HL-60/S4 (cell line): ENCODE measurements around the gene TMEM43.

ENCODE experiments used
- in situ Hi-C: fragments of 300-500 bp; cut with MboI; formaldehyde crosslinking; loops from 2 replicates; pipeline ENCODE4 v1.14.3; 2022; ENCODE audit warnings: low sequenced_read_pairs

Gene TMEM43

GRCh38 chr3:14137445-14137844 lies 12.6 kb downstream of the TMEM43 start:
- in situ Hi-C loops = no loop called here

DNA sequence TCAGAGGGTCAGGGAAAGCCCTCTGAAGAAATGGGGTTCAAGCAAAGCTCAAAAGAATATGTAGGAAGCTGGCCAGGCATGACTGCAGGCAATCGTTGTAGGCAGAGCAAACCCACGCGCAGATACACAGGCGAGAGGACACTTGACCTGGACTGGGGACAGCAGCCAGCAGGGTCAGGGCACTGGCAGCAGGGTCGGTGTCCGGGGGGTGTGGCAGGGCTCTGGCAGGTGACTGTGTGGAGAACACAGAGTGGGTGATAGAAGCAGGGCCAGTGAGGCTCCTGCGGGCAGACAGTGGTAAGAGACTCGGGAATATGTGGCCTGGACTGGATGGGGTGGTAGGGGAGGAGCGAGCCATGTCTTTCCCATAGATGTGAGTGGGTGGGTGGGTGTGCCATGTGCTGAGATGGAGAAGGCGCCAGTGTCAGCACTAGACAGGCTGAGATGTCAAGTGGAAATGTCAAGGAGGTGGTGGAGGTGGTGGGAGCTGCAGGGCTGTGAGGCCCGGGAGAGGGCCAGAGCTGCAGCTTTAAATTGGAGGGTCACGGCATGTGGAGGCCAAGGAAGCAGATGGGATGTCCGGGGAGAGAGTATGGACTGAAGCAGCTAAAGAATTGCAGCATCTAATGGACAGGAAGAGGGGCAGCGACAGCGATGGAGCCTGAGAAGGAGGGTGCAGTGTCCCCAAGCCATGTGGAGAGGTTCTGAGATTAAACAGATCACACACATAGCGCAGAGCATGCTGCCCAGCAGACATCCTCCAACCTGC lies 13.4 kb downstream of the TMEM43 start:
- in situ Hi-C loops = no loop called here

- in situ Hi-C loops = no loop called here
These were observed 14.2 kb downstream of the TMEM43 start for GRCh38 chr3:14138878-14139655.

GRCh38 chr3:14139771-14140170 lies 14.9 kb downstream of the TMEM43 start:
- in situ Hi-C loops = no loop called here

DNA sequence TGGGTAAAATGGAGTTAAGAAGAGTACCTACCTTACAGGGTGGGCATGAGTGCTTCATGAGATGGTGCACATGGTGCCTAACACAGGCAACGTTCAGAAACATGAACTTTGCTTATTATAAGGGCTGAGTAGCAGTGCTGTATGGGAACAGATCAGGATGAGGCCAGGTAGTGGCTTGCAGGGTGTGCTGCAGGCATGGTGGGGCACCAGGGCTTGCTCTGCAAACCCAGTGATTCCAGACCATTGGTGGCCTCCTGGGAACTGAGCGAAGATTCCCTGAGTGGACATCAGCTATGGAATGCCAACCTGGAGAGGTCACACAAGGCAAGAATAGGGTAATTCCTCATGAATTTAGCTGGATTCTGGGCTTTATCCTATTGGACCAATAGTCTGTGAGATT lies 15.8 kb downstream of the TMEM43 start:
- in situ Hi-C loops = no loop called here

DNA sequence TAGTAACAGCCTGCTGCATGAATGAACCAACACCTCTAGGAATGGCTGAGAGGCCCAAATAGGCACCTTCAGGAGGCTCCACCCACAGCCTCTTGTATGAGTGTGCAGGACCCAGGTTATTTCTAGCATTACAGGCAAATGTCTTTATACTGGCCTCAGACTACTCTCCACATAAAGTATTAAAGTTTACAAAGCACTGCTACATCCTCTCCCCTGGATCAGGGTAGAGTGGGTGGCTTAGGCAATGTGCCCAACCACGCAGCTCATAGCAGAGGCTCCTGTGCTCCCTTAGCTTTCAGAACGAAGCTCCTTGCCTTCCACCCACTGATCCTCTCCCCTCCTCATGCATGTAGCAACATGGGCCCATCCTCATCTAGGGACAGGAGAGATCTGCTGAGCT lies 16.3 kb downstream of the TMEM43 start:
- in situ Hi-C loops = no loop called here

GRCh38 chr3:14141602-14142341 lies 16.9 kb downstream of the TMEM43 start:
- in situ Hi-C loops = no loop called here

- in situ Hi-C loops = no loop called here
These were observed 17.9 kb downstream of the TMEM43 start for GRCh38 chr3:14142567-14143270.

GRCh38 chr3:14143271-14144225 lies 18.7 kb downstream of the TMEM43 start:
- in situ Hi-C loops = no loop called here

DNA sequence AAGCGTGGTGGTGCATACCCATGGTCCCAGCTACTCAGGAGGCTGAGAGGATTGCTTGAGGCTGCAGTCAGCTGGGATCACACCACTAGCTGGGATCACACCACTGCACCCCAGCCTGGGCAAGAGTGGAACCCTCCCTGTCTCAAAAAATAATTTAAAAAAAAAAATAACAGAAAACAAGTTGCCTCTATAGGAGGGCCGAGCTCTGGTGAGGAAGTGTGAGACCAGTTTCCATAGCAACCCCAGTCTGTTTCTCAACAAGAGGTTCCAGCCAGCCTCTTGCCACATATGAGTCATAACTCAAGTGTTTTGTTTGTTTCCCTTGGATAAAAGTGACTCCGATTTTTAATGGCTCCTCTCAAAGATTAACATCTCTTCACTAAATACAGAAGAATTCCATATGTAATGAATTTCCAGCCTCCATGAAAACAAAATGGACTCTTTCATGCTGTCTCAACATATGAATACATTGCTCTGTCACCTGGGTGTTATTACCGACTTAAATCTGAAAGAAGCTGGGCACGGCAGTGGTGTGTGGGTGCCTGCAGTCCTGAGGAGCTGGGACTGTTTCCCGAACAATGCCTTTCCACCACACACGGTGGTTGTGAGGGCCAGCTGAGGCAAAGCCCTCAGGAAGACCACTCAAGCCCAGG lies 19.7 kb downstream of the TMEM43 start:
- in situ Hi-C loops = no loop called here

DNA sequence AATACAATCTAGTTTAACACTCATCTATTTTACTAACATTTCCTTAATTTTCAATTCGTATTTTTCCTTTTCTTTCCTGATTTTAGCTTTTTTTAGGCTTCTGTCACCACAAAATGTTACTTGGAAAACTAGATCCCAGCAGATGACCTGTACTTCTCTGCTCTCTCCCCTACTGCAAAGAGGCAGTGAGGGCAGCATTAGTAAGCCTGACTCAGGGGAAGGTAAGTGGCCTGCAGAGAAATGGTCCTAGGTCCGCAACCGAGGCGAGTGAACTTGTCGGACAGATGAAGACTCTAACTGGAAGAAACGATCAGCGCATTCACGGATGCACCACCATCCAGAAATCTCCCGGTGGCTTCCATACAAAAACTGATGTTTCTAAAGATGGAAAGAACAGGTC lies 20.4 kb downstream of the TMEM43 start:
- in situ Hi-C loops = no loop called here

- in situ Hi-C loops = no loop called here
These were observed 21.0 kb downstream of the TMEM43 start for GRCh38 chr3:14145670-14146380.

GRCh38 chr3:14146381-14147065 lies 21.7 kb downstream of the TMEM43 start:
- in situ Hi-C loops = no loop called here

- in situ Hi-C loops = no loop called here
These were observed 22.2 kb downstream of the TMEM43 start for GRCh38 chr3:14147066-14147435.

GRCh38 chr3:14147617-14148016 lies 22.8 kb downstream of the TMEM43 start:
- in situ Hi-C loops = no loop called here

- in situ Hi-C loops = no loop called here
These were observed 23.5 kb downstream of the TMEM43 start for GRCh38 chr3:14148041-14148985.

GRCh38 chr3:14150078-14150477 lies 25.2 kb downstream of the TMEM43 start:
- in situ Hi-C loops = no loop called here
